ENCODE measurements around the gene PPIA.
"Not testable (repeated sequence)": the region's sequence is repeated elsewhere in the genome, so short reads cannot be mapped to it uniquely, and the experiment has no call there.

Gene PPIA

GRCh38 chr7:44791278-44792219 lies 4.9 kb upstream of the PPIA start:
- DNase-seq, result no peak

- no peak for DNase-seq
Observed at GRCh38 chr7:44793919-44794318, 2.6 kb upstream of the PPIA start.

GRCh38 chr7:44794331-44794730 lies 2.1 kb upstream of the PPIA start:
- DNase-seq, result no peak

GRCh38 chr7:44796034-44796503 lies 412 bp upstream of the PPIA start:
- DNase-seq, result no peak

- peak; percentile 84 for DNase-seq
Observed at GRCh38 chr7:44797329-44798258, 1.1 kb downstream of the PPIA start.

- no peak for DNase-seq
Observed at GRCh38 chr7:44798649-44799305, 2.3 kb downstream of the PPIA start.

GRCh38 chr7:44799939-44800338 lies 3.5 kb downstream of the PPIA start:
- DNase-seq, result no peak

- DNase-seq, result no peak
Observed at GRCh38 chr7:44801890-44802289, 5.4 kb downstream of the PPIA start.

- DNase-seq, result no peak
Observed at GRCh38 chr7:44802418-44803025, 6.0 kb downstream of the PPIA start.

- not testable (repeated sequence) for DNase-seq
Observed at GRCh38 chr7:44803828-44804519, 7.5 kb downstream of the PPIA start.

GRCh38 chr7:44805950-44806349 lies 9.5 kb downstream of the PPIA start:
- DNase-seq, result no peak

- no peak for DNase-seq
Observed at GRCh38 chr7:44808914-44809393, 12.5 kb downstream of the PPIA start.

GRCh38 chr7:44811093-44811492 lies 14.6 kb downstream of the PPIA start:
- no peak for DNase-seq

GRCh38 chr7:44811571-44811970 lies 15.1 kb downstream of the PPIA start:
- DNase-seq, result no peak

- DNase-seq, result no peak
Observed at GRCh38 chr7:44814919-44815318, 18.4 kb downstream of the PPIA start.

- DNase-seq, result no peak
Observed at GRCh38 chr7:44819292-44819691, 22.8 kb downstream of the PPIA start.

GRCh38 chr7:44823255-44823781 lies 26.8 kb downstream of the PPIA start:
- DNase-seq, result no peak

- no peak for DNase-seq
Observed at GRCh38 chr7:44824894-44825526, 28.5 kb downstream of the PPIA start.

- DNase-seq, result no peak
Observed at GRCh38 chr7:44827567-44827966, 31.1 kb downstream of the PPIA start.

GRCh38 chr7:44838751-44839150 lies 42.3 kb downstream of the PPIA start:
- DNase-seq, result no peak

GRCh38 chr7:44842675-44843074 lies 46.2 kb downstream of the PPIA start:
- DNase-seq, result not testable (repeated sequence)
